A549 (cell line): ENCODE data around the gene ANO7. TPM values are rescaled to one million over a fixed set of nuclear protein-coding genes. Genes with fewer than 3 reads are reported as not detected.

ENCODE experiments used
- ATAC-seq, 2 experiments: fragments of 200-7000 bp in 1 of 2; fragments of >200 bp in 1 of 2; cut with Nextera tagmentation in 1 of 2; cut with Tn5 transposase in 1 of 2; 3 replicates each; pipeline versions ENCODE4 v1.8.0 to v1.9.1; 2018 to 2020; ENCODE audit warnings: mild to moderate bottlenecking in 1 of 2, moderate library complexity in 1 of 2
- CTCF ChIA-PET: fragments of 300-600 bp; sonication (Branson Sonifier 250); formaldehyde crosslinking; extraction: SDS; loops from one replicate; lab custom pipeline; 2021; ENCODE audit warnings: antibody characterized with exemption, inconsistent platforms; lab: Yijun Ruan, JAX
- POLR2A ChIA-PET: fragments of 350-600 bp; formaldehyde crosslinking; extraction: SDS; loops from one replicate; lab custom pipeline; 2021; ENCODE audit warnings: antibody characterized with exemption, inconsistent platforms; lab: Yijun Ruan, JAX
- DNase-seq, 2 experiments: peaks; one replicate each; pipeline versions ENCODE4 v3.0.0 to v3.0.0-alpha.2; 2011 to 2016; ENCODE audit warnings: low read depth in 1 of 2, low spot score in 1 of 2
- FAIRE-seq: peaks from 2 replicates; lab custom pipeline; 2011; peaks lifted over from hg19 to GRCh38; lab: Jason Lieb, UNC
- H3K27ac ChIP-seq, 2 experiments: fragments of >200 bp; sonication (Bioruptor Twin); formaldehyde crosslinking; 3 replicates each; pipeline ENCODE4 v1.5.1; 2016 to 2017
- H3K4me1 ChIP-seq: fragments of >200 bp; sonication (Bioruptor Twin); formaldehyde crosslinking; 3 replicates; pipeline ENCODE4 v1.6.1; 2016
- H3K4me2 ChIP-seq: fragments of >200 bp; sonication (Bioruptor Twin); formaldehyde crosslinking; 3 replicates; pipeline ENCODE4 v1.6.1; 2016
- H3K4me3 ChIP-seq: fragments of >200 bp; sonication (Bioruptor Twin); formaldehyde crosslinking; 3 replicates; pipeline ENCODE4 v1.5.1; 2016
- H3K9me3 ChIP-seq: fragments of >200 bp; sonication (Bioruptor Twin); formaldehyde crosslinking; 3 replicates; pipeline ENCODE4 v1.6.1; 2016
- ATOH8 ChIP-seq: fragments of 250-450 bp; sonication (Bioruptor Pico); IDR thresholded peaks from 2 replicates; pipeline ENCODE4 v1.5.0; 2020; ENCODE audit warnings: low read depth, mild to moderate bottlenecking, moderate library complexity
- BHLHE40 ChIP-seq: IDR thresholded peaks from 2 replicates; pipeline ENCODE4 v1.6.1; 2012; ENCODE audit warnings: low read depth, low read length, inconsistent platforms
- CBX2 ChIP-seq: fragments of 200-600 bp; sonication (generic); IDR thresholded peaks from 2 replicates; pipeline ENCODE4 v1.6.1; 2016; ENCODE audit warnings: low read depth, mild to moderate bottlenecking, borderline replicate concordance
- CBX8 ChIP-seq: fragments of 200-600 bp; sonication (generic); IDR thresholded peaks from 2 replicates; pipeline ENCODE4 v1.6.1; 2016
- CHD4 ChIP-seq: fragments of 200-600 bp; sonication (generic); IDR thresholded peaks from 2 replicates; pipeline ENCODE4 v1.6.1; 2016; ENCODE audit warnings: antibody characterized with exemption, mild to moderate bottlenecking, borderline replicate concordance
- E2F6 ChIP-seq: IDR thresholded peaks from 2 replicates; pipeline ENCODE4 v1.6.1; 2012; ENCODE audit warnings: low read depth, borderline replicate concordance
- EHF ChIP-seq: fragments of 250-450 bp; sonication (Bioruptor Pico); IDR thresholded peaks from 2 replicates; pipeline ENCODE4 v1.5.0; 2020; ENCODE audit warnings: mild to moderate bottlenecking
- EHMT2 ChIP-seq: fragments of 200-600 bp; sonication (generic); IDR thresholded peaks from 2 replicates; pipeline ENCODE4 v1.6.1; 2016; ENCODE audit warnings: antibody characterized with exemption, low read depth, mild to moderate bottlenecking, moderate library complexity
- ELK1 ChIP-seq: fragments of 150-350 bp; IDR thresholded peaks from 2 replicates; pipeline ENCODE4 v1.6.1; 2014; ENCODE audit warnings: low read depth, mild to moderate bottlenecking, low read length
- ESRRA ChIP-seq: fragments of 150-350 bp; IDR thresholded peaks from 2 replicates; pipeline ENCODE4 v1.6.1; 2014; ENCODE audit warnings: mild to moderate bottlenecking, low read length, borderline replicate concordance
- GATA3 ChIP-seq: IDR thresholded peaks from 2 replicates; pipeline ENCODE4 v1.6.1; 2012; ENCODE audit warnings: borderline replicate concordance
- HDAC2 ChIP-seq: fragments of 200-600 bp; sonication (generic); IDR thresholded peaks from 2 replicates; pipeline ENCODE4 v1.6.1; 2016
- HMGXB4 ChIP-seq: fragments of 250-450 bp; sonication (Bioruptor Pico); IDR thresholded peaks from 2 replicates; pipeline ENCODE4 v1.5.0; 2021; ENCODE audit warnings: mild to moderate bottlenecking, moderate library complexity, borderline replicate concordance
- HOXB5 ChIP-seq: fragments of 250-450 bp; sonication (Bioruptor Pico); IDR thresholded peaks from 2 replicates; pipeline ENCODE4 v1.5.0; 2020; ENCODE audit warnings: mild to moderate bottlenecking, moderate library complexity
- JUN ChIP-seq, 2 experiments: fragments of >200 bp; sonication (Bioruptor Twin); formaldehyde crosslinking; IDR thresholded peaks; 2 replicates in 1 of 2; 3 replicates in 1 of 2; pipeline ENCODE4 v1.6.1; 2016 to 2017
- JUNB ChIP-seq: fragments of >200 bp; sonication (Bioruptor Twin); formaldehyde crosslinking; IDR thresholded peaks from 2 replicates; pipeline ENCODE4 v1.6.1; 2016
- KDM1A ChIP-seq: fragments of 200-600 bp; sonication (generic); IDR thresholded peaks from 2 replicates; pipeline ENCODE4 v1.6.1; 2016; ENCODE audit warnings: low read depth, mild to moderate bottlenecking
- KDM5A ChIP-seq: fragments of 200-600 bp; sonication (generic); IDR thresholded peaks from 2 replicates; pipeline ENCODE4 v1.6.1; 2016; ENCODE audit warnings: antibody characterized with exemption, mild to moderate bottlenecking
- MAX ChIP-seq: IDR thresholded peaks from 2 replicates; pipeline ENCODE4 v1.6.1; 2012
- MAZ ChIP-seq: fragments of 150-350 bp; IDR thresholded peaks from 2 replicates; pipeline ENCODE4 v1.6.1; 2014; ENCODE audit warnings: antibody characterized with exemption, low read depth, low read length, borderline replicate concordance
- MYC ChIP-seq: IDR thresholded peaks from 2 replicates; pipeline ENCODE4 v1.6.1; 2012; ENCODE audit warnings: mild to moderate bottlenecking, inconsistent platforms, low read length, improper control_type of control experiment, borderline replicate concordance
- NFE2L2 ChIP-seq: fragments of 150-350 bp; conservative IDR thresholded peaks from 2 replicates; pipeline ENCODE4 v1.6.1; 2014; ENCODE audit warnings: low read length
- PHF8 ChIP-seq: fragments of 200-600 bp; sonication (generic); IDR thresholded peaks from 2 replicates; pipeline ENCODE4 v1.6.1; 2016; ENCODE audit warnings: low read depth, mild to moderate bottlenecking, antibody characterized with exemption, moderate library complexity, borderline replicate concordance
- POLR2A ChIP-seq: IDR thresholded peaks from 2 replicates; pipeline ENCODE4 v1.6.1; 2012; ENCODE audit warnings: mild to moderate bottlenecking, low read length
- POLR2AphosphoS2 ChIP-seq: conservative IDR thresholded peaks from 2 replicates; pipeline ENCODE4 v1.6.1; 2012; ENCODE audit warnings: low read length, improper control_type of control experiment, inconsistent platforms
- RAD21 ChIP-seq, 2 experiments: fragments of >200 bp in 1 of 2; sonication (Bioruptor Twin) in 1 of 2; formaldehyde crosslinking in 1 of 2; IDR thresholded peaks in 1 of 2; conservative IDR thresholded peaks in 1 of 2; 2 replicates in 1 of 2; 3 replicates in 1 of 2; pipeline ENCODE4 v1.6.1; 2012 to 2018; ENCODE audit warnings: inconsistent platforms in 1 of 2
- RCOR1 ChIP-seq: fragments of 150-350 bp; IDR thresholded peaks from 2 replicates; pipeline ENCODE4 v1.6.1; 2014; ENCODE audit warnings: antibody characterized with exemption, low read length, low read depth
- RNF2 ChIP-seq: fragments of 200-600 bp; sonication (generic); IDR thresholded peaks from 2 replicates; pipeline ENCODE4 v1.6.1; 2016; ENCODE audit warnings: low read depth, mild to moderate bottlenecking, antibody characterized with exemption, moderate library complexity, borderline replicate concordance
- SMC3 ChIP-seq: fragments of >200 bp; sonication (Bioruptor Twin); formaldehyde crosslinking; IDR thresholded peaks from 3 replicates; pipeline ENCODE4 v1.6.1; 2018; ENCODE audit warnings: inconsistent platforms
- SREBF2 ChIP-seq: fragments of 450-650 bp; IDR thresholded peaks from 2 replicates; pipeline ENCODE4 v1.6.1; 2014; ENCODE audit warnings: mild to moderate bottlenecking, moderate library complexity
- TFCP2L1 ChIP-seq: fragments of 250-450 bp; sonication (Bioruptor Pico); IDR thresholded peaks from 2 replicates; pipeline ENCODE4 v1.5.0; 2021; ENCODE audit warnings: mild to moderate bottlenecking
- TP53 ChIP-seq: fragments of 250-450 bp; sonication (Bioruptor Pico); IDR thresholded peaks from 2 replicates; pipeline ENCODE4 v1.5.0; 2021; ENCODE audit warnings: mild to moderate bottlenecking, moderate library complexity
- USF2 ChIP-seq: fragments of 450-650 bp; IDR thresholded peaks from 2 replicates; pipeline ENCODE4 v1.6.1; 2014; ENCODE audit warnings: antibody characterized with exemption
- ZC3H11A ChIP-seq: fragments of 450-650 bp; IDR thresholded peaks from 2 replicates; pipeline ENCODE4 v1.6.1; 2014; ENCODE audit warnings: antibody characterized with exemption, mild to moderate bottlenecking
- ZNF302 ChIP-seq: fragments of 250-450 bp; sonication (Bioruptor Pico); IDR thresholded peaks from 2 replicates; pipeline ENCODE4 v1.9.0; 2021; ENCODE audit warnings: inconsistent platforms, mild to moderate bottlenecking, moderate library complexity
- WGBS: methylation state at CpG from one replicate; pipeline ENCODE4 v1.1.6; 2017; ENCODE audit errors: missing lambda C conversion rate; 5-methylcytosine and 5-hydroxymethylcytosine counted together
- polyA plus RNA-seq, 4 experiments: library from polyadenylated mRNA; depleted of rRNA in 3 of 4; stranded (reverse); fragments of >200 nt; fragmentation: RNase III in 1 of 4; extraction: RNeasy Plus Mini Kit Qiagen cat#74134 plus additional on column Dnase treatment in 1 of 4; gene quantifications; 2 replicates in 3 of 4; 3 replicates in 1 of 4; pipeline ENCODE4 v1.2.3, GENCODE V29; 2011 to 2017

The ANO7 gene
- polyA plus RNA-seq, 2 of the 4 experiments (the other 2 are of a cell fraction) = 0.92 to 2.7 TPM

GRCh38 chr2:241149925-241150659 lies 38.4 kb upstream of the ANO7 start, which contains the start of gene PPP1R7:
Gene PPP1R7, plus strand, starts transcription at chr2:241150467. Its CDS starts 29 bp downstream, at chr2:241150496.
- H3K9me3 ChIP-seq = no peaks in the 10 kb centered on the region
- POLR2A ChIA-PET = interaction anchor here (0.9 to 1.5 kb wide), 4 partner anchors 48 to 564 kb away, joined by 3 to 9 read pairs (median 3); partner anchors contain the start of genes CAPN10, HDLBP, ING5 and MTERF4
- FAIRE-seq (no peak), DNase-seq (peak; percentile 94), ATAC-seq (peak; percentile 91 to 94)
- H3K4me3 ChIP-seq = peak within 1 kb of the TSS; percentile 81
- H3K27ac ChIP-seq = peak within 1 kb of the TSS; percentile 86 to 93
- WGBS = 2% methylated on average over 45 of the region's 73 CpGs
- TF ChIP-seq ZNF302 (no peak), CHD4 (no peak), SREBF2 (no peak), MAX (peak; percentile 15; the same call in 1 of the 2 replicates), BHLHE40 (no peak), HMGXB4 (CRISPR knock-in tag) (no peak), GATA3 (no peak), RCOR1 (no peak), KDM1A (peak; percentile 97; the same call in 1 of the 2 replicates), KDM5A (peak; percentile 94), CBX8 (no peak), TFCP2L1 (no peak), RAD21 (conservative IDR thresholded peaks at IDR 0.05 in 1 of 2, IDR thresholded peaks at IDR 0.05 in 1 of 2) (0 out of 5 replicates have a peak, but pooled peaks of 1 of the 2 experiments have one; percentile 24), E2F6 (no peak; the same call in 1 of the 2 replicates), ESRRA (peak; percentile 62; the same call in 1 of the 2 replicates), TP53 (CRISPR knock-in tag) (no peak), POLR2AphosphoS2 (no peak), EHMT2 (no peak), CBX2 (no peak), POLR2A (peak; percentile 72), USF2 (no peak), ZC3H11A (no peak), PHF8 (0 out of 2 replicates have a peak, but pooled peaks have one; percentile 75), MYC (0 out of 2 replicates have a peak, but pooled peaks have one; percentile 18), ELK1 (no peak), NFE2L2 (no peak), MAZ (no peak), RNF2 (no peak), HDAC2 (peak; percentile 94), ATOH8 (CRISPR knock-in tag) (no peak), JUN (IDR thresholded peaks at IDR 0.05) (peak in 1 of 2 experiments; percentile 70; a peak in 3 of 5 replicates), SMC3 (no peak), HOXB5 (CRISPR knock-in tag) (no peak), EHF (CRISPR knock-in tag) (no peak), JUNB (no peak)
- H3K4me2 ChIP-seq = peak within 1 kb of the TSS; percentile 97
- peaks cover 13% of the 10 kb centered on the region for H3K4me1 ChIP-seq
- CTCF ChIA-PET = interaction anchor here (0.9 to 2.0 kb wide), 6 partner anchors 10 to 236 kb away, joined by 3 to 5 read pairs (median 4); no protein-coding TSS in a partner anchor
